HepG2 (cell line): ENCODE results near the gene MCM10. TPM values are rescaled to one million over a fixed set of nuclear protein-coding genes. Genes with fewer than 3 reads are reported as not detected.

Experiments
- ATAC-seq: fragments of 200-7000 bp; cut with Tn5 transposase; 3 replicates; pipeline ENCODE4 v1.9.1; 2020; ENCODE audit warnings: mild to moderate bottlenecking, moderate library complexity
- BruUV-seq: library from RNA; stranded (reverse); fragments of 400-500 nt; replicated peaks from 2 replicates; lab custom pipeline; 2021; lab: Mats Ljungman, UMichigan
- CTCF ChIA-PET: fragments of 300-600 bp; formaldehyde crosslinking; extraction: SDS; loops from one replicate; lab custom pipeline; 2021; ENCODE audit warnings: low total read pairs, inconsistent platforms, low intra/inter-chr PET ratio; lab: Yijun Ruan, JAX
- POLR2A ChIA-PET: fragments of 350-600 bp; sonication (Branson Sonifier 250); formaldehyde crosslinking; loops from one replicate; lab custom pipeline; 2020; ENCODE audit warnings: antibody characterized with exemption, inconsistent platforms; lab: Yijun Ruan, JAX
- DNase-seq: peaks from one replicate; pipeline ENCODE4 v3.0.0-alpha.2; 2015; ENCODE audit warnings: low spot score
- FAIRE-seq: peaks from 3 replicates; lab custom pipeline; 2011; peaks lifted over from hg19 to GRCh38; lab: Jason Lieb, UNC
- H2AFZ ChIP-seq: one replicate; pipeline ENCODE4 v1.6.1; 2011; ENCODE audit warnings: low read length, inconsistent platforms
- H3K27ac ChIP-seq: fragments of 300-600 bp; 3 replicates; pipeline ENCODE4 v1.8.0; 2011; ENCODE audit warnings: mixed run types, mild to moderate bottlenecking, mixed read lengths, low read length, inconsistent platforms; ENCODE audit not compliant: insufficient read depth; ENCODE audit errors: extremely low read length
- H3K27me3 ChIP-seq, 2 experiments: fragments of 200-600 bp in 1 of 2; 2 replicates in 1 of 2; 3 replicates in 1 of 2; pipeline versions ENCODE4 v1.6.0 to v1.8.0; 2011; ENCODE audit warnings: low read length in 2 of 2, mild to moderate bottlenecking in 2 of 2, moderate library complexity in 2 of 2, inconsistent platforms in 1 of 2; ENCODE audit not compliant: insufficient read depth in 2 of 2, control insufficient read depth in 1 of 2
- H3K36me3 ChIP-seq, 2 experiments: fragments of 200-600 bp in 1 of 2; replicated peaks in 1 of 2; 2 replicates in 1 of 2; 3 replicates in 1 of 2; pipeline versions ENCODE4 v1.5.1 to v1.8.0; 2011; ENCODE audit warnings: low read length in 2 of 2, inconsistent platforms in 1 of 2; ENCODE audit not compliant: insufficient read depth in 2 of 2, control insufficient read depth in 1 of 2
- H3K4me1 ChIP-seq: 2 replicates; pipeline ENCODE4 v1.5.1; 2012; ENCODE audit warnings: low read length, inconsistent platforms; ENCODE audit not compliant: insufficient read depth
- H3K4me2 ChIP-seq: 2 replicates; pipeline ENCODE4 v1.6.0; 2011; ENCODE audit warnings: low read depth, low read length, inconsistent platforms
- H3K4me3 ChIP-seq, 3 experiments: fragments of 200-600 bp in 1 of 3; sonication (generic), shearing (Covaris generic) in 1 of 3; replicated peaks in 1 of 3; 2 replicates each; pipeline ENCODE4 v1.5.1; 2011 to 2016; ENCODE audit warnings: low read length in 3 of 3, inconsistent platforms in 2 of 3, low read depth in 2 of 3, mild to moderate bottlenecking in 2 of 3, control low read depth in 1 of 3, mixed read lengths in 1 of 3; ENCODE audit not compliant: insufficient read depth in 1 of 3
- H3K79me2 ChIP-seq: one replicate; pipeline ENCODE4 v1.6.1; 2011; ENCODE audit warnings: low read length, inconsistent platforms; ENCODE audit not compliant: insufficient read depth
- H3K9ac ChIP-seq: 2 replicates; pipeline ENCODE4 v1.6.0; 2011; ENCODE audit warnings: mild to moderate bottlenecking, low read depth, low read length, inconsistent platforms; ENCODE audit not compliant: insufficient read depth
- H3K9me3 ChIP-seq: 2 replicates; pipeline ENCODE4 v1.5.1; 2012; ENCODE audit warnings: mild to moderate bottlenecking, low read length
- H4K20me1 ChIP-seq: 2 replicates; pipeline ENCODE4 v1.6.0; 2011; ENCODE audit warnings: inconsistent platforms, mild to moderate bottlenecking, low read length, moderate library complexity; ENCODE audit not compliant: insufficient read depth
- AFF4 ChIP-seq: sonication (generic); formaldehyde crosslinking; IDR thresholded peaks from 2 replicates; pipeline ENCODE4 v1.4.0; 2020; ENCODE audit warnings: missing genetic modification reagents
- BCL6 ChIP-seq: IDR thresholded peaks from 2 replicates; pipeline ENCODE4 v1.6.1; 2016; ENCODE audit warnings: missing genetic modification reagents, missing compliant biosample characterization
- HIC2 ChIP-seq: sonication (generic); formaldehyde crosslinking; IDR thresholded peaks from 2 replicates; pipeline ENCODE4 v1.9.0; 2022; ENCODE audit warnings: low read depth, missing genetic modification reagents
- JUND ChIP-seq: sonication (generic); formaldehyde crosslinking; IDR thresholded peaks from 2 replicates; pipeline ENCODE4 v1.8.0; 2022; ENCODE audit warnings: mild to moderate bottlenecking, missing genetic modification reagents
- NPAS2 ChIP-seq: sonication (generic); formaldehyde crosslinking; IDR thresholded peaks from 2 replicates; pipeline ENCODE4 v1.8.0; 2022; ENCODE audit warnings: mild to moderate bottlenecking, missing genetic modification reagents, borderline replicate concordance
- NR2F2 ChIP-seq: IDR thresholded peaks from 2 replicates; pipeline ENCODE4 v1.6.1; 2012; ENCODE audit warnings: low read depth, inconsistent platforms, borderline replicate concordance
- RARA ChIP-seq: IDR thresholded peaks from 2 replicates; pipeline ENCODE4 v1.6.1; 2016; ENCODE audit warnings: missing genetic modification reagents, missing compliant biosample characterization
- SATB2 ChIP-seq: sonication (generic); formaldehyde crosslinking; IDR thresholded peaks from 2 replicates; pipeline ENCODE4 v1.5.0; 2020; ENCODE audit warnings: missing genetic modification reagents
- SMARCC2 ChIP-seq: fragments of 450-650 bp; IDR thresholded peaks from 2 replicates; pipeline ENCODE4 v1.6.1; 2017; ENCODE audit warnings: antibody characterized with exemption, mild to moderate bottlenecking
- ZBTB49 ChIP-seq: sonication (generic); formaldehyde crosslinking; IDR thresholded peaks from 2 replicates; pipeline ENCODE4 v1.4.0; 2020; ENCODE audit warnings: missing genetic modification reagents, borderline replicate concordance
- ZNF10 ChIP-seq: sonication (generic); formaldehyde crosslinking; IDR thresholded peaks from 2 replicates; pipeline ENCODE4 v1.4.0; 2020; ENCODE audit warnings: mild to moderate bottlenecking, low read depth, missing genetic modification reagents, borderline replicate concordance
- ZNF143 ChIP-seq: sonication (generic); formaldehyde crosslinking; IDR thresholded peaks from 2 replicates; pipeline ENCODE4 v1.4.0; 2020; ENCODE audit warnings: missing genetic modification reagents
- ZNF224 ChIP-seq: sonication (generic); formaldehyde crosslinking; IDR thresholded peaks from 2 replicates; pipeline ENCODE4 v1.5.0; 2020; ENCODE audit warnings: mild to moderate bottlenecking, missing genetic modification reagents
- ZNF784 ChIP-seq: sonication (generic); formaldehyde crosslinking; IDR thresholded peaks from 2 replicates; pipeline ENCODE4 v1.5.1; 2020; ENCODE audit warnings: missing genetic modification reagents, mild to moderate bottlenecking, borderline replicate concordance
- ZNF879 ChIP-seq: sonication (generic); formaldehyde crosslinking; IDR thresholded peaks from 2 replicates; pipeline ENCODE4 v1.8.1; 2023; ENCODE audit warnings: missing genetic modification reagents
- ZSCAN31 ChIP-seq: sonication (generic); formaldehyde crosslinking; IDR thresholded peaks from 2 replicates; pipeline ENCODE4 v1.5.0; 2020; ENCODE audit warnings: low read depth, mild to moderate bottlenecking, missing genetic modification reagents
- WGBS: methylation state at CpG from one replicate; pipeline ENCODE4 v1.1.6; 2017; ENCODE audit warnings: low lambda C conversion rate; 5-methylcytosine and 5-hydroxymethylcytosine counted together
- in situ Hi-C: cut with HindIII; loops from 2 replicates; pipeline ENCODE4 v1.10.0; 2017; ENCODE audit warnings: low pct_unique_long_range_greater_than_20kb; ENCODE audit not compliant: extremely low pct_ligation_motif_present
- intact Hi-C: fragments of 100-400 bp; cut with micrococcal nuclease; formaldehyde crosslinking; loops from one replicate; pipeline ENCODE4 v1.10.0; 2022; ENCODE audit not compliant: unreplicated experiment
- polyA plus RNA-seq, 8 experiments: library from polyadenylated mRNA; depleted of rRNA in 3 of 8; stranded (reverse) in 7 of 8; unstranded in 1 of 8; fragments of >200 nt; fragmentation: Illumina TruSeq in 4 of 8; extraction: Trizol in 4 of 8; gene quantifications; 2 replicates each; pipeline versions ENCODE4 v1.2.1 to v1.2.3, GENCODE V29; 2011 to 2016; ENCODE audit warnings: low read depth in 4 of 8, missing spikeins in 1 of 8, mixed read lengths in 1 of 8; ENCODE audit not compliant: insufficient read depth in 1 of 8
- total RNA-seq, 5 experiments: library from RNA; depleted of rRNA; stranded (reverse); fragments of >200 nt; fragmentation: Illumina TruSeq; extraction: Trizol; gene quantifications; 2 replicates each; pipeline ENCODE4 v1.2.3, GENCODE V29; 2016; ENCODE audit warnings: low read depth in 1 of 5

MCM10 gene
- total and polyA plus RNA-seq, 2 of the 13 experiments (the other 11 are each of a cell fraction or from before 2014, with no cell fraction given): 2.8 to 31.3 TPM

- DNase-seq (no peak), ATAC-seq (no peak), FAIRE-seq (no peak)
- no peak overlapping the region for H3K27ac ChIP-seq
- H4K20me1 ChIP-seq: no peaks in the 10 kb centered on the region
- ChIA-PET POLR2A (no interaction called here), CTCF (no interaction called here)
- no peaks in the 10 kb centered on the region for H3K9me3 ChIP-seq
- intact Hi-C loops (no loop called here), in situ Hi-C loops (no loop called here)
- H3K36me3 ChIP-seq: peaks cover 9 to 54% of the 10 kb centered on the region in 2 experiments
- H3K79me2 ChIP-seq: no peaks in the 10 kb centered on the region
- TF ChIP-seq NPAS2: no peak
- TF ChIP-seq SMARCC2: no peak
- TF ChIP-seq SATB2 (CRISPR knock-in tag): no peak
- TF ChIP-seq HIC2: no peak
- TF ChIP-seq RARA: no peak
- TF ChIP-seq ZBTB49 (CRISPR knock-in tag): no peak
- TF ChIP-seq ZNF10 (CRISPR knock-in tag): no peak
- TF ChIP-seq ZNF784 (CRISPR knock-in tag): no peak
- TF ChIP-seq NR2F2: no peak
- TF ChIP-seq ZNF224 (CRISPR knock-in tag): no peak
- no peak for TF ChIP-seq JUND (CRISPR knock-in tag)
- no peak for TF ChIP-seq AFF4 (CRISPR knock-in tag)
- TF ChIP-seq ZNF143: no peak
- TF ChIP-seq ZNF879: no peak
- TF ChIP-seq ZSCAN31 (CRISPR knock-in tag): no peak
- no peak for TF ChIP-seq BCL6 (CRISPR knock-in tag)
- H2AFZ ChIP-seq: no peak overlapping the region
- H3K9ac ChIP-seq: no peak overlapping the region
- no peaks in the 10 kb centered on the region for H3K4me1 ChIP-seq
- H3K4me3 ChIP-seq: no peak overlapping the region
- H3K27me3 ChIP-seq: no peaks in the 10 kb centered on the region
- H3K4me2 ChIP-seq: no peak overlapping the region
- WGBS: 95% methylated on average over 3 of the region's 3 CpGs
- no TSS peak for BruUV-seq
Measured at GRCh38 chr10:13190816-13191215, 29.5 kb downstream of the MCM10 start.
